WTC11 (cell line): ENCODE measurements around the gene INO80D. TPM values are rescaled to one million over a fixed set of nuclear protein-coding genes. Genes with fewer than 3 reads are reported as not detected.

ENCODE experiments used
- ATAC-seq: fragments of 200-7000 bp; cut with Tn5 transposase; 2 replicates; pipeline ENCODE4 v1.10.0; 2021; ENCODE audit warnings: mild to moderate bottlenecking, moderate library complexity
- CTCF ChIA-PET: fragments of 300-600 bp; sonication (Branson Sonifier 250); formaldehyde crosslinking; loops from one replicate; lab custom pipeline; 2021; ENCODE audit warnings: antibody characterized with exemption; lab: Charles Lee
- POLR2A ChIA-PET: fragments of 350-600 bp; sonication (Branson Sonifier 250); formaldehyde crosslinking; loops from one replicate; lab custom pipeline; 2021; ENCODE audit warnings: antibody characterized with exemption; lab: Charles Lee
- DNase-seq: peaks from one replicate; pipeline ENCODE4 v3.0.0; 2021; ENCODE audit warnings: low spot score
- H3K27ac Mint-ChIP-seq: 2 replicates; pipeline ENCODE4 v1.8.0; 2021; ENCODE audit warnings: mixed read lengths
- H3K27me3 Mint-ChIP-seq: 2 replicates; pipeline ENCODE4 v1.8.0; 2021; ENCODE audit warnings: low read depth, mild to moderate bottlenecking, moderate library complexity, mixed read lengths
- H3K36me3 Mint-ChIP-seq: 2 replicates; pipeline ENCODE4 v1.8.0; 2021; ENCODE audit warnings: mixed read lengths
- H3K4me1 Mint-ChIP-seq: 2 replicates; pipeline ENCODE4 v1.8.0; 2022; ENCODE audit warnings: mixed read lengths
- H3K4me3 Mint-ChIP-seq: 2 replicates; pipeline ENCODE4 v1.8.0; 2021; ENCODE audit warnings: mild to moderate bottlenecking, moderate library complexity, mixed read lengths
- H3K9me3 Mint-ChIP-seq: 2 replicates; pipeline ENCODE4 v1.8.0; 2021; ENCODE audit warnings: mixed read lengths
- ATF1 ChIP-seq: sonication (generic); formaldehyde crosslinking; IDR thresholded peaks from 2 replicates; pipeline ENCODE4 v1.8.1; 2023; ENCODE audit warnings: mild to moderate bottlenecking, moderate library complexity, missing genetic modification reagents
- HMGA2 ChIP-seq: fragments of 250-450 bp; sonication (Bioruptor Pico); IDR thresholded peaks from 2 replicates; pipeline ENCODE4 v1.4.0; 2021; ENCODE audit warnings: mild to moderate bottlenecking, moderate library complexity
- IRF1 ChIP-seq: sonication (generic); formaldehyde crosslinking; IDR thresholded peaks from 2 replicates; pipeline ENCODE4 v1.8.0; 2023; ENCODE audit warnings: missing genetic modification reagents
- JAZF1 ChIP-seq: fragments of 250-450 bp; sonication (Bioruptor Pico); IDR thresholded peaks from 2 replicates; pipeline ENCODE4 v1.9.0; 2021; ENCODE audit warnings: moderate library complexity, mild to moderate bottlenecking, inconsistent platforms
- JUN ChIP-seq: sonication (generic); formaldehyde crosslinking; IDR thresholded peaks from 2 replicates; pipeline ENCODE4 v1.8.0; 2023; ENCODE audit warnings: mild to moderate bottlenecking, missing genetic modification reagents
- PRRX2 ChIP-seq: fragments of 250-450 bp; sonication (Bioruptor Pico); IDR thresholded peaks from 2 replicates; pipeline ENCODE4 v1.8.0; 2021; ENCODE audit warnings: mild to moderate bottlenecking
- SMAD4 ChIP-seq: sonication (generic); formaldehyde crosslinking; IDR thresholded peaks from 2 replicates; pipeline ENCODE4 v1.8.0; 2022; ENCODE audit warnings: mild to moderate bottlenecking, missing genetic modification reagents
- SP1 ChIP-seq: sonication (generic); formaldehyde crosslinking; conservative IDR thresholded peaks from 2 replicates; pipeline ENCODE4 v1.8.1; 2022; ENCODE audit warnings: missing genetic modification reagents
- TEAD1 ChIP-seq: sonication (generic); formaldehyde crosslinking; IDR thresholded peaks from 2 replicates; pipeline ENCODE4 v1.8.0; 2022; ENCODE audit warnings: mild to moderate bottlenecking, missing genetic modification reagents
- USF2 ChIP-seq: sonication (generic); formaldehyde crosslinking; IDR thresholded peaks from 2 replicates; pipeline ENCODE4 v1.8.1; 2023; ENCODE audit warnings: mild to moderate bottlenecking, missing genetic modification reagents, moderate library complexity
- ZNF219 ChIP-seq: sonication (generic); formaldehyde crosslinking; IDR thresholded peaks from 2 replicates; pipeline ENCODE4 v1.8.0; 2023; ENCODE audit warnings: missing genetic modification reagents, mild to moderate bottlenecking, borderline replicate concordance
- ZNF232 ChIP-seq: sonication (generic); formaldehyde crosslinking; IDR thresholded peaks from 2 replicates; pipeline ENCODE4 v1.8.0; 2022; ENCODE audit warnings: mild to moderate bottlenecking, missing genetic modification reagents
- ZNF396 ChIP-seq: fragments of 250-450 bp; sonication (Bioruptor Pico); IDR thresholded peaks from 2 replicates; pipeline ENCODE4 v1.8.0; 2021; ENCODE audit warnings: mild to moderate bottlenecking, moderate library complexity, borderline replicate concordance
- ZSCAN18 ChIP-seq: fragments of 250-450 bp; sonication (Bioruptor Pico); IDR thresholded peaks from 2 replicates; pipeline ENCODE4 v2.1.2; 2022; ENCODE audit warnings: mild to moderate bottlenecking, moderate library complexity
- total RNA-seq: library from RNA; stranded (reverse); gene quantifications from 3 replicates; pipeline ENCODE4 v1.2.3, GENCODE V29; 2021
- TF ChIP-seq, protein P1 (sequence below): sonication (generic); formaldehyde crosslinking; IDR thresholded peaks from 2 replicates; pipeline ENCODE4 v1.8.0; 2022; ENCODE audit warnings: mild to moderate bottlenecking, missing genetic modification reagents
- TF ChIP-seq, protein P2 (sequence below): sonication (generic); formaldehyde crosslinking; IDR thresholded peaks from 2 replicates; pipeline ENCODE4 v1.8.0; 2022; ENCODE audit warnings: mild to moderate bottlenecking, missing genetic modification reagents
- TF ChIP-seq, protein P3 (sequence below): fragments of 250-450 bp; sonication (Bioruptor Pico); IDR thresholded peaks from 2 replicates; pipeline ENCODE4 v1.9.0; 2021; ENCODE audit warnings: mild to moderate bottlenecking
- TF ChIP-seq, protein P4 (sequence below): sonication (generic); formaldehyde crosslinking; IDR thresholded peaks from 2 replicates; pipeline ENCODE4 v1.8.1; 2023; ENCODE audit warnings: mild to moderate bottlenecking, missing genetic modification reagents, moderate library complexity
- TF ChIP-seq, protein P5 (sequence below): fragments of 200-600 bp; IDR thresholded peaks from 2 replicates; pipeline ENCODE4 v1.8.0; 2022; ENCODE audit warnings: antibody characterized with exemption
- TF ChIP-seq, protein P6 (sequence below): fragments of 250-450 bp; sonication (Bioruptor Pico); conservative IDR thresholded peaks from 2 replicates; pipeline ENCODE4 v1.9.0; 2021; ENCODE audit warnings: mild to moderate bottlenecking

The INO80D gene
- total RNA-seq, 1 experiment from 2014 or later = 30.9 TPM

GRCh38 chr2:205965707-205966106 lies 120.3 kb downstream of the INO80D start (continued):
- TF ChIP-seq, protein P1, sequence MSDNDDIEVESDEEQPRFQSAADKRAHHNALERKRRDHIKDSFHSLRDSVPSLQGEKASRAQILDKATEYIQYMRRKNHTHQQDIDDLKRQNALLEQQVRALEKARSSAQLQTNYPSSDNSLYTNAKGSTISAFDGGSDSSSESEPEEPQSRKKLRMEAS (CRISPR knock-in tag) = no peak

GRCh38 chr2:205964111-205964761 lies 121.7 kb downstream of the INO80D start:
- POLR2A ChIA-PET = interaction anchor here (0.5 to 0.6 kb wide), 2 partner anchors 9 to 49 kb away, joined by 3 to 5 read pairs; no protein-coding TSS in a partner anchor
- H3K27ac Mint-ChIP-seq = no peak overlapping the region
- no peak for TF ChIP-seq ZNF232
- TF ChIP-seq TEAD1 = no peak
- TF ChIP-seq, protein P2, sequence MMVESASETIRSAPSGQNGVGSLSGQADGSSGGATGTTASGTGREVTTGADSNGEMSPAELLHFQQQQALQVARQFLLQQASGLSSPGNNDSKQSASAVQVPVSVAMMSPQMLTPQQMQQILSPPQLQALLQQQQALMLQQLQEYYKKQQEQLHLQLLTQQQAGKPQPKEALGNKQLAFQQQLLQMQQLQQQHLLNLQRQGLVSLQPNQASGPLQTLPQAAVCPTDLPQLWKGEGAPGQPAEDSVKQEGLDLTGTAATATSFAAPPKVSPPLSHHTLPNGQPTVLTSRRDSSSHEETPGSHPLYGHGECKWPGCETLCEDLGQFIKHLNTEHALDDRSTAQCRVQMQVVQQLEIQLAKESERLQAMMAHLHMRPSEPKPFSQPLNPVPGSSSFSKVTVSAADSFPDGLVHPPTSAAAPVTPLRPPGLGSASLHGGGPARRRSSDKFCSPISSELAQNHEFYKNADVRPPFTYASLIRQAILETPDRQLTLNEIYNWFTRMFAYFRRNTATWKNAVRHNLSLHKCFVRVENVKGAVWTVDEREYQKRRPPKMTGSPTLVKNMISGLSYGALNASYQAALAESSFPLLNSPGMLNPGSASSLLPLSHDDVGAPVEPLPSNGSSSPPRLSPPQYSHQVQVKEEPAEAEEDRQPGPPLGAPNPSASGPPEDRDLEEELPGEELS (CRISPR knock-in tag) = no peak
- TF ChIP-seq ZSCAN18 (CRISPR knock-in tag) = no peak
- TF ChIP-seq, protein P3, sequence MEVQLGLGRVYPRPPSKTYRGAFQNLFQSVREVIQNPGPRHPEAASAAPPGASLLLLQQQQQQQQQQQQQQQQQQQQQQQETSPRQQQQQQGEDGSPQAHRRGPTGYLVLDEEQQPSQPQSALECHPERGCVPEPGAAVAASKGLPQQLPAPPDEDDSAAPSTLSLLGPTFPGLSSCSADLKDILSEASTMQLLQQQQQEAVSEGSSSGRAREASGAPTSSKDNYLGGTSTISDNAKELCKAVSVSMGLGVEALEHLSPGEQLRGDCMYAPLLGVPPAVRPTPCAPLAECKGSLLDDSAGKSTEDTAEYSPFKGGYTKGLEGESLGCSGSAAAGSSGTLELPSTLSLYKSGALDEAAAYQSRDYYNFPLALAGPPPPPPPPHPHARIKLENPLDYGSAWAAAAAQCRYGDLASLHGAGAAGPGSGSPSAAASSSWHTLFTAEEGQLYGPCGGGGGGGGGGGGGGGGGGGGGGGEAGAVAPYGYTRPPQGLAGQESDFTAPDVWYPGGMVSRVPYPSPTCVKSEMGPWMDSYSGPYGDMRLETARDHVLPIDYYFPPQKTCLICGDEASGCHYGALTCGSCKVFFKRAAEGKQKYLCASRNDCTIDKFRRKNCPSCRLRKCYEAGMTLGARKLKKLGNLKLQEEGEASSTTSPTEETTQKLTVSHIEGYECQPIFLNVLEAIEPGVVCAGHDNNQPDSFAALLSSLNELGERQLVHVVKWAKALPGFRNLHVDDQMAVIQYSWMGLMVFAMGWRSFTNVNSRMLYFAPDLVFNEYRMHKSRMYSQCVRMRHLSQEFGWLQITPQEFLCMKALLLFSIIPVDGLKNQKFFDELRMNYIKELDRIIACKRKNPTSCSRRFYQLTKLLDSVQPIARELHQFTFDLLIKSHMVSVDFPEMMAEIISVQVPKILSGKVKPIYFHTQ = no peak
- TF ChIP-seq JUN (CRISPR knock-in tag) = no peak
- no peak for TF ChIP-seq SP1
- no peak for TF ChIP-seq ZNF396 (CRISPR knock-in tag)
- no peak for TF ChIP-seq JAZF1 (CRISPR knock-in tag)
- TF ChIP-seq ZNF219 (CRISPR knock-in tag) = no peak
- TF ChIP-seq ATF1 = no peak
- TF ChIP-seq, protein P4, sequence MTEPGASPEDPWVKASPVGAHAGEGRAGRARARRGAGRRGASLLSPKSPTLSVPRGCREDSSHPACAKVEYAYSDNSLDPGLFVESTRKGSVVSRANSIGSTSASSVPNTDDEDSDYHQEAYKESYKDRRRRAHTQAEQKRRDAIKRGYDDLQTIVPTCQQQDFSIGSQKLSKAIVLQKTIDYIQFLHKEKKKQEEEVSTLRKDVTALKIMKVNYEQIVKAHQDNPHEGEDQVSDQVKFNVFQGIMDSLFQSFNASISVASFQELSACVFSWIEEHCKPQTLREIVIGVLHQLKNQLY (CRISPR knock-in tag) = no peak
- TF ChIP-seq HMGA2 (CRISPR knock-in tag) = no peak
- TF ChIP-seq, all 79 proteins: peak for 0
- ATAC-seq (no peak), DNase-seq (no peak)
- Mint-ChIP-seq H3K4me1 (peaks cover 22% of the 10 kb centered on the region), H3K36me3 (no peaks in the 10 kb centered on the region), H3K27me3 (no peaks in the 10 kb centered on the region), H3K9me3 (no peaks in the 10 kb centered on the region), H3K4me3 (no peak overlapping the region)
- CTCF ChIA-PET = interaction anchor here (1.1 to 1.4 kb wide), 2 partner anchors 9 to 16 kb away, joined by 4 read pairs; no protein-coding TSS in a partner anchor

GRCh38 chr2:205959521-205959920 lies 126.5 kb downstream of the INO80D start:
- no peak for ATAC-seq
- Mint-ChIP-seq H3K27me3 (no peaks in the 10 kb centered on the region; the same call in 1 of the 2 replicates), H3K36me3 (peaks cover 4% of the 10 kb centered on the region), H3K4me1 (peaks cover 29% of the 10 kb centered on the region), H3K4me3 (no peak overlapping the region), H3K27ac (no peak overlapping the region; the same call in 1 of the 2 replicates), H3K9me3 (peaks cover 8% of the 10 kb centered on the region)
- ChIA-PET CTCF (interaction anchor here (0.6 kb wide), 1 partner anchor 12 kb away, joined by 4 read pairs; no protein-coding TSS in a partner anchor), POLR2A (no interaction called here)
- DNase-seq = no peak
- no peak for TF ChIP-seq PRRX2 (CRISPR knock-in tag)
- no peak for TF ChIP-seq USF2
- TF ChIP-seq, protein P5, sequence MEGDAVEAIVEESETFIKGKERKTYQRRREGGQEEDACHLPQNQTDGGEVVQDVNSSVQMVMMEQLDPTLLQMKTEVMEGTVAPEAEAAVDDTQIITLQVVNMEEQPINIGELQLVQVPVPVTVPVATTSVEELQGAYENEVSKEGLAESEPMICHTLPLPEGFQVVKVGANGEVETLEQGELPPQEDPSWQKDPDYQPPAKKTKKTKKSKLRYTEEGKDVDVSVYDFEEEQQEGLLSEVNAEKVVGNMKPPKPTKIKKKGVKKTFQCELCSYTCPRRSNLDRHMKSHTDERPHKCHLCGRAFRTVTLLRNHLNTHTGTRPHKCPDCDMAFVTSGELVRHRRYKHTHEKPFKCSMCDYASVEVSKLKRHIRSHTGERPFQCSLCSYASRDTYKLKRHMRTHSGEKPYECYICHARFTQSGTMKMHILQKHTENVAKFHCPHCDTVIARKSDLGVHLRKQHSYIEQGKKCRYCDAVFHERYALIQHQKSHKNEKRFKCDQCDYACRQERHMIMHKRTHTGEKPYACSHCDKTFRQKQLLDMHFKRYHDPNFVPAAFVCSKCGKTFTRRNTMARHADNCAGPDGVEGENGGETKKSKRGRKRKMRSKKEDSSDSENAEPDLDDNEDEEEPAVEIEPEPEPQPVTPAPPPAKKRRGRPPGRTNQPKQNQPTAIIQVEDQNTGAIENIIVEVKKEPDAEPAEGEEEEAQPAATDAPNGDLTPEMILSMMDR = no peak
- TF ChIP-seq, protein P6, sequence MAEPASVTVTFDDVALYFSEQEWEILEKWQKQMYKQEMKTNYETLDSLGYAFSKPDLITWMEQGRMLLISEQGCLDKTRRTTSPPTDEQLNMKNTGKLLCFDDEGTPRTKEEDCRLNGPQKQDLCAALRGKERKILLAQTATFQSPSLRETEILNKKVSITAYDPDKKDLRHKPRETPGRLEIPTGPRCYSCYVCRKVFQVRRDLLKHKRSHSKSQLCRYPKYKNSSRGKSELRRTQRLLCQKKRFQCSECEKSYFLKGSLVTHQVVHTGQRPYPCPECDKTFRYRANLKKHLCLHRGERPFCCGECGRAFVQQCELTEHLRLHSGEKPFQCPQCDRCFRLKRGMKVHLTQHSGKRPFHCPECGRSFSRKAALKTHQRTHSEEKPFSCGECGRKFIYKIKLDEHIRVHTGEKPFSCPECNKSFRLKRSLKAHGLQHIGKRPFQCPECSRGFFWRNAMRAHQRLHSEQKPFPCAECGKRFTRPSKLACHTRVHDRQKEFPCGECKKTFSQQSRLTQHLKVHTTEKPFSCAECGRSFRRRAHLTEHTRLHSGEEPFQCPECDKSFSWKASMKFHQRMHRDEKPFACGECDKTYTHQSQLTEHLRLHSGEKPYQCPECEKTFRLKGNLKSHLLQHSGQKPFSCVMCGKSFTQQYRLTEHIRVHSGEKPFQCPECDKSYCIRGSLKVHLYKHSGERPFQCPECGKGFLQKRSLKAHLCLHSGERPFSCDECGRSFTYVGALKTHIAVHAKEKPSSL = no peak
- no peak for TF ChIP-seq SMAD4 (CRISPR knock-in tag)
- TF ChIP-seq IRF1 (CRISPR knock-in tag) = no peak
